Right lobe of liver (tissue), 6 donors: ENCODE measurements around the gene TRIM45. TPM values are rescaled to one million over a fixed set of nuclear protein-coding genes. Genes with fewer than 3 reads are reported as not detected.

Experiments
- ATAC-seq, 4 donors: fragments of 200-7000 bp; cut with Tn5 transposase; one replicate each; pipeline ENCODE4 v1.9.1; 2020; ENCODE audit warnings: mild to moderate bottlenecking in 4 of 4, moderate library complexity in 4 of 4
- DNase-seq, 3 donors: peaks; one replicate each; pipeline ENCODE4 v3.0.0-alpha.2; 2020
- H3K27ac ChIP-seq, 3 donors: fragments of 200-600 bp; one replicate each; pipeline ENCODE4 v1.8.0; 2022
- H3K27me3 ChIP-seq, 2 donors: fragments of 200-600 bp; one replicate each; pipeline ENCODE4 v1.8.0; 2022
- H3K36me3 ChIP-seq, 4 donors: fragments of 200-600 bp; sonication (generic) in 1 of 4; one replicate each; pipeline versions ENCODE4 v1.5.1 to v1.8.0; 2017 to 2022; ENCODE audit warnings: control low read depth in 1 of 4
- H3K4me1 ChIP-seq, 4 donors: fragments of 200-600 bp; sonication (generic) in 1 of 4; one replicate each; pipeline versions ENCODE4 v1.5.1 to v1.8.0; 2017 to 2022; ENCODE audit warnings: control low read depth in 1 of 4
- H3K4me3 ChIP-seq, 3 donors: fragments of 200-600 bp; one replicate each; pipeline ENCODE4 v1.8.0; 2022
- H3K9me3 ChIP-seq, 4 donors: fragments of 200-600 bp; sonication (generic) in 1 of 4; one replicate each; pipeline versions ENCODE4 v1.5.1 to v1.8.0; 2017 to 2022; ENCODE audit warnings: control low read depth in 1 of 4
- CTCF ChIP-seq, 4 donors: fragments of 200-600 bp in 3 of 4; fragments of 450-650 bp in 1 of 4; IDR thresholded peaks; one replicate each; pipeline versions ENCODE4 v1.5.1 to v1.8.0; 2016 to 2022; ENCODE audit warnings: antibody characterized with exemption in 4 of 4, mild to moderate bottlenecking in 2 of 4
- POLR2A ChIP-seq: fragments of 450-650 bp; IDR thresholded peaks from one replicate; pipeline ENCODE4 v1.6.1; 2017; ENCODE audit warnings: antibody characterized with exemption, mild to moderate bottlenecking
- WGBS: methylation state at CpG from one replicate; pipeline ENCODE4 v1.1.6; 2018; ENCODE audit warnings: low coverage, low lambda C conversion rate; ENCODE audit not compliant: insufficient coverage; ENCODE audit errors: missing lambda C conversion rate; 5-methylcytosine and 5-hydroxymethylcytosine counted together
- intact Hi-C, 2 donors: fragments of 100-400 bp; cut with DNase I; formaldehyde crosslinking; loops; one replicate each; pipeline versions ENCODE4 v1.11.2 to v1.14.1; 2022
- long read RNA-seq: library from polyadenylated mRNA; unstranded; transcript quantifications from one replicate; pipeline ENCODE4 v2.0.0, GENCODE V29; 2019
- total RNA-seq, 6 experiments: library from RNA; depleted of rRNA in 2 of 6; stranded (reverse); fragments of >200 nt in 2 of 6; fragmentation: NEBNext Ultra II Directional in 3 of 6; extraction: Animal tissue kit (Norgen Biotek cat#: 25700) in 3 of 6; gene quantifications; one replicate each; pipeline versions ENCODE4 v1.1.0 to v1.2.4, GENCODE V29; 2016 to 2023
- donor health status: DM: no; HTN: yes; CAD: no.
- donor health status: DM: no; HTN: no; CAD: no.
- donor health status: DM: no; HTN: no; CAD: no.
- donor health status: DM: no; HTN: yes; CAD: no.
- donor health status: DM: no; HTN: yes; CAD: no.

Gene TRIM45
- total RNA-seq = 1 to 10 TPM in 1 of 6 experiments, under 1 TPM in 5; 0.31 to 1.8 (median 0.51) TPM
- long read RNA-seq = 0 reads

DNA sequence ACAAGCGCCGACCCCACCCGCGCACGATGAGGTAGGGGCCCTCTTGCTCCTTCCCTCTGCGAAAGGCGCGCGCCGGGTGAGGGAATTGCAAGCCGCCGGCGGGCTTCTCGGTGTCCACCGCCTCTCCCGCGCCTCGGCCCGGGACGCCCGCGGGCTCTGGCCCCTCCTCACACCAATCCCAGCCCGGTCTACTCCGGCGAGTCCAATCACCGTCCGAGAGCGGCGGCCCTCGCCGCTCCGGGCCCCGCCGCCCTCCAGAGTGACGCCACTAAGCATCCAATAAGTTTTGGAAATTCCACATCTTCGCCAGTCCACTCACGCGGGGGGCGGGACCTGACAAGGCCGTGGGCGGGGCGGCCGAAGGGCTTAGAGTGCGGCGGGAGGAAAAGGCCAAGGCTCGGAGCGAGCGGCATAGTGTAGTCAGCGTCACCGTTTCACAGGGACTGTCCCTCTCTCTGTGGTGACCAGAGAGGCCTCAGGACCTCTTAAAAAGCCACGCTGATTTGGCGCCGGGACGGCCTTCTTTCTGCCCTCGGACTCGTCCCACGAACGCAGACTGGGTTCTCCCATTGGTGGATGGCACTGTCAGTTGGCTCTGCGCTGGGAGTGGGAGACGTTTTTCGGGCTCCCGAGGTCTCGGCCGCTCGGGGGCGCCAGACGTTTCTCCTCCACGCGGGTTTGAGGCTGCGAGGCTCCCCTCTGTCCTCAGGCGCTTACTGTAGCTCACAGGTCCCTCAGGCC, at the start of gene TRIM45:
TSS of gene TRIM45 (minus strand) at position 161 of the 741 bp plus-strand sequence. CDS start 548 bp downstream, outside the sequence.
- intact Hi-C loops = loop anchor here in 1 of 2 donors (10.0 kb wide), 1 partner anchor 47 kb away; no protein-coding TSS in a partner anchor
- peak; percentile 95 to 98 (median 95) for ATAC-seq
- DNase-seq = peak; percentile 96 to 97 (median 97)
- peak within 1 kb of the TSS; percentile 65 to 82 (median 78) for H3K27ac ChIP-seq
- WGBS = 3% methylated on average over 12 of the region's 71 CpGs
- H3K9me3 ChIP-seq = no peaks in the 10 kb centered on the region
- TF ChIP-seq CTCF (IDR thresholded peaks at IDR 0.05) = peak; percentile 56 to 80 (median 74)
- TF ChIP-seq POLR2A = no peak
- peak within 1 kb of the TSS; percentile 67 to 77 (median 68) for H3K4me3 ChIP-seq
- H3K4me1 ChIP-seq = peaks cover 0 to 13% (median 7%) of the 10 kb centered on the region in 4 donors
- H3K27me3 ChIP-seq = no peaks in the 10 kb centered on the region
- no peaks in the 10 kb centered on the region for H3K36me3 ChIP-seq

GRCh38 chr1:117169871-117170596, 48.5 kb upstream of the TRIM45 start:
- DNase-seq (no peak), ATAC-seq (no peak)
- Histone ChIP-seq H3K27me3 (no peaks in the 10 kb centered on the region), H3K4me1 (no peaks in the 10 kb centered on the region), H3K9me3 (no peaks in the 10 kb centered on the region), H3K36me3 (no peaks in the 10 kb centered on the region), H3K4me3 (no peak overlapping the region), H3K27ac (no peak overlapping the region)
- intact Hi-C loops = no loop called here
- TF ChIP-seq CTCF (IDR thresholded peaks at IDR 0.05) (no peak), POLR2A (no peak)
- 64% methylated on average over 4 of the region's 4 CpGs for WGBS

- H3K4me1 ChIP-seq = no peaks in the 10 kb centered on the region
- ATAC-seq = no peak
- no peak overlapping the region for H3K27ac ChIP-seq
- H3K4me3 ChIP-seq = no peak overlapping the region
- no peaks in the 10 kb centered on the region for H3K27me3 ChIP-seq
- TF ChIP-seq CTCF (IDR thresholded peaks at IDR 0.05) = no peak
- no peaks in the 10 kb centered on the region for H3K36me3 ChIP-seq
- no peak for DNase-seq
- no peaks in the 10 kb centered on the region for H3K9me3 ChIP-seq
- intact Hi-C loops = no loop called here
Observed at GRCh38 chr1:117167402-117167801, 45.9 kb upstream of the TRIM45 start.

- Histone ChIP-seq H3K4me1 (no peaks in the 10 kb centered on the region), H3K4me3 (no peak overlapping the region), H3K36me3 (no peaks in the 10 kb centered on the region), H3K9me3 (no peaks in the 10 kb centered on the region), H3K27ac (no peak overlapping the region), H3K27me3 (no peaks in the 10 kb centered on the region)
- no peak for DNase-seq
- intact Hi-C loops = no loop called here
- 60% methylated on average over 2 of the region's 2 CpGs for WGBS
- ATAC-seq = no peak
- TF ChIP-seq POLR2A = no peak
- TF ChIP-seq CTCF (IDR thresholded peaks at IDR 0.05) = no peak
Observed at GRCh38 chr1:117166076-117166475, 44.5 kb upstream of the TRIM45 start.
